Sigmoid colon (tissue), 4 donors: ENCODE data around the gene BBX.

Experiments used
- POLR2A ChIP-seq, 2 donors: fragments of 450-650 bp; IDR thresholded peaks; one replicate each; pipeline ENCODE4 v1.6.1; 2016; ENCODE audit warnings: antibody characterized with exemption in 2 of 2, mild to moderate bottlenecking in 2 of 2, moderate library complexity in 2 of 2
- POLR2AphosphoS5 ChIP-seq, 4 donors: sonication (generic); formaldehyde crosslinking; IDR thresholded peaks; one replicate each; pipeline ENCODE4 v1.6.1; 2017; ENCODE audit warnings: antibody characterized with exemption in 4 of 4
- TF ChIP-seq, protein P1 (sequence below), 4 experiments: fragments of 450-650 bp in 3 of 4; fragments of 200-600 bp in 1 of 4; IDR thresholded peaks; one replicate each; pipeline ENCODE4 v1.5.1; 2016 to 2019; ENCODE audit warnings: antibody characterized with exemption in 4 of 4, mild to moderate bottlenecking in 3 of 4, moderate library complexity in 2 of 4

DNA sequence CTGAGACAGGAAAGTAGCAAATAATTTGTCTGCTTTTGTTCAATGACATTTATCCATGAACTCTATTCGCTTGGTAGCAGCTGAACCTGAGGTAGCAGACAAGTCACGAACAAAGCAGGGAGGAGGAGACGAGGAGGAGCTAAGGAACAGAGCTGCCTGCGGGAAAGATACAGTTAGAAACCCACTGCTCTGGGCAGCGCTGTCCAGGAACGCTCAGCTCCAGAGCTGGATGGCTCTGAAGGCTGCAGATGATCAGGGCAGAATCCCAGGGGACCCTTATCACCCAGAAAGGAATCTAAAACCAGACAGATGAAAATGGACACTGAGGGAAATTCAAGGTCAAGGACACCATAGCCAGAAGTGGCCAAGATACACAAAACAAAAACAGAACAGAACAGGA is 310.3 kb downstream of the BBX start:
- no peak for TF ChIP-seq POLR2A (IDR thresholded peaks at IDR 0.05)
- no peak for TF ChIP-seq POLR2AphosphoS5 (IDR thresholded peaks at IDR 0.05)
- TF ChIP-seq, protein P1, sequence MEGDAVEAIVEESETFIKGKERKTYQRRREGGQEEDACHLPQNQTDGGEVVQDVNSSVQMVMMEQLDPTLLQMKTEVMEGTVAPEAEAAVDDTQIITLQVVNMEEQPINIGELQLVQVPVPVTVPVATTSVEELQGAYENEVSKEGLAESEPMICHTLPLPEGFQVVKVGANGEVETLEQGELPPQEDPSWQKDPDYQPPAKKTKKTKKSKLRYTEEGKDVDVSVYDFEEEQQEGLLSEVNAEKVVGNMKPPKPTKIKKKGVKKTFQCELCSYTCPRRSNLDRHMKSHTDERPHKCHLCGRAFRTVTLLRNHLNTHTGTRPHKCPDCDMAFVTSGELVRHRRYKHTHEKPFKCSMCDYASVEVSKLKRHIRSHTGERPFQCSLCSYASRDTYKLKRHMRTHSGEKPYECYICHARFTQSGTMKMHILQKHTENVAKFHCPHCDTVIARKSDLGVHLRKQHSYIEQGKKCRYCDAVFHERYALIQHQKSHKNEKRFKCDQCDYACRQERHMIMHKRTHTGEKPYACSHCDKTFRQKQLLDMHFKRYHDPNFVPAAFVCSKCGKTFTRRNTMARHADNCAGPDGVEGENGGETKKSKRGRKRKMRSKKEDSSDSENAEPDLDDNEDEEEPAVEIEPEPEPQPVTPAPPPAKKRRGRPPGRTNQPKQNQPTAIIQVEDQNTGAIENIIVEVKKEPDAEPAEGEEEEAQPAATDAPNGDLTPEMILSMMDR (IDR thresholded peaks at IDR 0.05): no peak
